ENCODE measurements around the gene CEP164. TPM values are rescaled to one million over a fixed set of nuclear protein-coding genes. Genes with fewer than 3 reads are reported as not detected.

CEP164 gene
- polyA plus RNA-seq, 5 donors = 30.9 to 37.3 (median 32.9) TPM

DNA sequence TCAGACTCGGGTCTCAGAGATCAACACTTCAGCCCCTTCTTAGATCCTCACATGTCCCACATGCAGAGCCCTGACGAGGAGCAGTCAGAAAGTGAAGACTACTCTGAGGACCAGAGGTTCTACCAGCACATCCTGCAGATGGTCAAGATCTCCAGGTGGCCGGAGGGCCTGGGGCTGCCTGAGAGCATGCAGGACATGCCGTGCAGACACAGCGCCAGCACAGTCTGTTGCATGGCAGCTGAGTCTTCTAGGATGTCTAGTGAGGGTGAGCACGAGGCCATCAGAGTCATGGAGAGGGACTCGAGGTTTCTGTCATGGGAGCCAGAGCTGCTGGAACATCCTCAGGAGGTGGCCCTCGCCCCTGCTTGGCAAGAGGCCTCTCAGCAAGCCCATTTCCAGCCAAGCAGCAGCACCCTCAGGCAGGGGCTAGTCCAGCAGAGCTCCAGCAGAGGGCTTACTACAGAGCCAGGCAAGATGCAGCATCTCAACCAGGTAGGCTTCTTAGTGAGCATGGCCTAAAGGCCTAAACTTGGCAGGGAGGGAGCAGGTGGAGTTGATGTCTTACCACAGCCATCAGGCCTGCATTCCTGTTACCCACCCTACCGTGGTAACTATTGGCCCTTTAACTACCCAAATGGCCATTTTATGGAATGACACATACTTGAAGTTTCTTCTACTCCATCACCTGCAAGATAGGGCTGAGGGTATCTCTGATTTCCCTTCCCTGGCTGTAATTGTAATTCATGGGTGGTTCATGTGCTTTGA is 28.7 kb downstream of the CEP164 start:
- DNase-seq = no peak

DNA sequence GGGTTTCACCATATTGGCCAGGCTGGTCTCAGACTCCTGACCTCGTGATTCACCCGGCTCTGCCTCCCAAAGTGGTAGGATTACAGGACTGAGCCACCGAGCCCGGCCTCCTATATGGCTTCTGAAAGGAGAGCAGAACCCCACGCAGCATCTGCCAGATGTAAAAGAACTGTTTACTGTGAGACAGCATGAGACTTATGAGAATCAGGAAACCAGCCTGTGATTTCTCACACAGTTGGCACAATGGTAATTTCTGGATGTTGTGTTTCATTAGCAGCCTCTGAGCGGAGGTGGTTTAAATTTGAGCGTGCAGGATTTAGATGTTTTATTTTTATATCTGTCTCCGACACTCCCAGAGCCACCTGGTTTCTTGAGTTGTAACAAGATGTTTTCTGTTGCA is 33.8 kb downstream of the CEP164 start:
- no peak for DNase-seq

DNA sequence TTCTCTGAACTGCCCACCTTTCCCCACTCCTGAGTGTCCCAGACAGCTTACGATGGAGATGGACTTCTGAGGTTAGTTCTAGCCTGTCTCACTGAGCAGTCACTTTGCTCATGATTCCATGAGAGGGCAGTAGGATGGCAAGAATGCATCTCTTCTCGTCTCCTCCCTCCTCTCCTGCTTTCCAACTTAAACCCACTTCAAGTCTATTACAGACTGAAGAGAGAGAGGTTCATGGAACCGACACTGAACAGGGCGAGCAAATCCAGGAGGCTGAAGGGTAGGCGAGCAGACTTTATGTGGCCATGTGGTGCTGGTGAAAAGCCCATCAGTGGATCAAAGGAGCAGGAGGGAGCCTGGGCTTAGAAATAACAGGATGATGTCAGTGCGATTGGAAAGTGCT is 38.6 kb downstream of the CEP164 start:
- no peak for DNase-seq

DNA sequence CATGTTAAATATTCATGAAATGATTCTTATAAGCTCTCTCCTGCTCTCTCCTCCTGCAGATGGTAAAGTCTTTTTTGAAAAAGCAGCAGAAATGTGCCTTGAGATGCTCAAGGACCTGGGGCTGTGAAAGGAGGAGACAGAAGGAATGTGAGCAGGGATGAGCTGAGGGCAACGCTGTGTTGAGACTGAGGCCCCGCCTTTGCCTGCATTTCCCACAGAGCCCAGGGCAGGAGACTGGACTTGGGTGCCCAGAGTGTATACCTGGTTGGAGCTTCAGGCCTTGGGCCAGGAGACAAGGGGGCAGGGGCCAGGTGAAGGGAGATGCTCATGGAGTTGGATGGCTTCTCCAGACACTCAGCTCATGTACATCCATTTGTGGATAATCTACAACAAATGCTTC is 39.2 kb downstream of the CEP164 start:
- no peak for DNase-seq

DNA sequence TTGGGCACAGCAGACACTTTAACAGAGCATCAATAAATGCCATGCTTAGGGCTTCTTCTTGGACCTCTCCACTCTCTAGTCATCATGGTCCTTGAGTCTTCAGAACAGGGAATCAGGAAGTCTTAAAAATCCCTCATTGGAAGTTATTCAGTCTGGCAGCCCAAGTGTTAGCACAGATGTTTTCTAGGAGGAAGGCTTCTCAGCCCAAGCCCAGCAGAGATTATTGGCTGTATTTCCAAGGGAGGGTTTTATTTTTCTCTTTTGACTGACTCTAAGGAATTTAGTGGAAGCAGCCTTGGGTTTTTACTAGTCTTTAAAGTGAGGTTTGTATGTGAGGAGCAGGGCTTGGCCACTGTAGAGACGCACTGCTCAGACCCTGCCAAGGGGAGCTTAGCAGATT is 41.9 kb downstream of the CEP164 start:
- DNase-seq = no peak

GRCh38 chr11:117371453-117371852 is 43.8 kb downstream of the CEP164 start:
- DNase-seq = no peak

DNA sequence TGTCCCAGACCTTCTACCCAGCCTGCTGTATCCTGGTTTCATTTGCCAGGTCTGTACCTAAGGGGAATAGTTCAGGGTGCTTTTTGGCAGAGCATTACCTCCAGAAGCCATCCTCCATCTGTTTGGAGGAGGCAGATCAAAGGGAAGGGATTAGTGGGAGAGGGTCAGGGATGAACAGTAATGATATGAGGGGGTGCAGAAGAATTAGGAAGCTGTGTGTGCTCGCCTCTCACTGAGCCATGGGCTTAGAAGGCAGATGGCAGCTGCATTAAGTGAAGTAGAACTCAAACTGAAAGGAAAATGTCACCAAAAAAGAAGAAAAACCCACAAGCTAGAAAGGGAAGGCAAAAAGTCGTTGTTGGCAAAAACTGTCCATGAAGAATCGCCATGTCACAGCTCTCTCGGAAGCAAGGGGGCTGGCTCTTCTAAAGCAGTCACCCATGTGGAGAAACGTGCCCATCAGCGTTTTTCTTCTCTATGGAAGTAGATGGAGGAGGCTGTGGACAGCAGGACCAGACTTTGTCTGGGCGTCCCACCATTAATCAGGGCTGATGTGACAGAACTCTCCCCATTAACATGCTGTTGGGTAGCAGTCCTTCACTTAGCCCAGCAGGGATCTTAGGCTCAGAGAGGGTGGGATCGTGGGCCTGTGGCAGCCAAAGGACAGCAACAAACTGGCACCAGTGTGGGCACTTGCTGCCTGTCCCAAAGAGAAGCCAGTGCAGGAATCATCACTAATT is 46.8 kb downstream of the CEP164 start:
- DNase-seq = no peak

GRCh38 chr11:117375960-117376359 is 48.3 kb downstream of the CEP164 start:
- DNase-seq = no peak

DNA sequence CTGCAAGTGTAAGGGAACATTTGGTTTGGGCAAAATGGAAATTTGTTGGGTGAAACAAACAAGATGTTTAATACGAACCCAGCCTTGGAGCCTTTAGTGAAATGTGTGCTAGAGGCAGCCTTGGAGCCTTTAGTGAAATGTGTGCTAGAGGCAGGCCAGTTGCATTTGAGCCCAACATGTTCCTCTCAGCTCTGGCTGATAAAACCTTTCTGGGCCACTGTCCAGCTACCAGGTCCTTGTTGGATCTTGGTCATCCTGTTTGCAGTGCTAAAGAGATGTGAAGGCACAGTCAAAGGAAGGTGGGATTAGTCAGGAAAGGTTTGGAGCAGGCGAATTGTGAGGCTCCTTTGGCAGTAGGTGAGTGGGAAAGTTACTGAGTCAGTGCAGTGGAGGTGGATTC is 48.9 kb downstream of the CEP164 start:
- no peak for DNase-seq

- no peak for DNase-seq
Measured at GRCh38 chr11:117378976-117379865, 51.6 kb downstream of the CEP164 start.

- DNase-seq = no peak
Measured at GRCh38 chr11:117380676-117381075, 53.0 kb downstream of the CEP164 start.

- DNase-seq = no peak
Measured at GRCh38 chr11:117381481-117382387, 54.1 kb downstream of the CEP164 start.

DNA sequence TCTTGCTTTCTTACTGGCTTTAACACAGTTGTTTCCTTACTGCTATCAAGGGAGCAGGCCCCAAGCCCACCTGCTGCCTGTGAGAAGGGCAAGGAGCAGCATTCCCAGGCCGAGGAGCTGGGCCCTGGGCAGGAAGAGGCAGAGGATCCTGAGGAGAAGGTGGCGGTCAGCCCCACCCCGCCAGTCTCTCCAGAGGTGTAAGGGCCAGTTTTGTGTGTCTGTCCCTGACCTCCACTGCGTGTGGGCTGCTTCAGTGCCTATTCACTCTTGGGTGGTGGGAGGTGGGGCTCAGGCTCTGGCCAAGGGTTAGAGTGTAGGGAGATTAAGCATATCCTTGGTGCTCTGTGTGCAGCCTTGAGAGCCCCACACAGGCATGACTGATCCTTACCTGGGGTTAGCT is 55.1 kb downstream of the CEP164 start:
- no peak for DNase-seq

DNA sequence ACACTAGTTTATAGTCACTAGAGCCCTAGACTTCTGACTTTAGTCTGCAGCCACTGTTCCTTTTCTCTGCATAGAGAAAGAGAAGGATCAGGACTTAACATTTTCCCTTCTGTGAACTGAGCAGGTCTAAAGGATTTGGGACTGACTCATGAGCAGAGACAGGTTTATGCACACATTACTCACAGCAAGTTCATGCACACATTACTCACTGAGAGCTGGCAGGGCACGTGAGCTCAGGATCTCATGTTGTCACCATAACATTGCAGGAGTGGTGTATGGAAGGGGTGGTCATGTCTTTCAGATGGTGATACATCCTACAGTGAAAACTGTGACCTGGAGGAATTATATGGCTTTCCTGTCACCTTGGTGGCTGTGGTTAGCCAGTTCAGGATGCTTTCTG is 56.4 kb downstream of the CEP164 start:
- no peak for DNase-seq

- DNase-seq = no peak
Measured at GRCh38 chr11:117385471-117385870, 57.8 kb downstream of the CEP164 start.

DNA sequence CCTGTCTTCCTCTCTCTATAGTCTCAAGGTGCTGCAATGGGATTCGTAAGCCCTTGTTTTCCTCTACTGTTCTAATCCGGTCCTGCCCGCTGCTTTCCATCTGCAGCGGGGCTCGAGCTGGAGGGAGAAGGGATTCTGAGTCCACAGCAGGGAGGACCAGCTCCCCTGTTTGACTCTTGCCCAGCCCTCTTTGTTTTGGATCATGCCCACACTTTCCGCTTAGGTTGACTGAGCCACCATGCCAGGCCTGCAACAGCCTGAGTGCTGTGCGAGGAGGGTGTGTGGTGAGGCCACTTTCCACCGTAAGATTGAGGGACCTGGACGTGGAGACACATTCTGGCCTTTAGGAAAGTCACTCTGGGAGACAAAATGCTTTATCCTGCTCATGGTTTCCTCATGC is 58.3 kb downstream of the CEP164 start:
- DNase-seq = no peak

GRCh38 chr11:117387992-117388755 is 60.5 kb downstream of the CEP164 start:
- DNase-seq = no peak

GRCh38 chr11:117390743-117391142 is 63.1 kb downstream of the CEP164 start:
- DNase-seq = no peak

- no peak for DNase-seq
Measured at GRCh38 chr11:117391181-117391580, 63.5 kb downstream of the CEP164 start.

- DNase-seq = no peak
Measured at GRCh38 chr11:117392001-117392690, 64.5 kb downstream of the CEP164 start.

Data from right lung (tissue), 5 donors.